WTC11 (cell line): ENCODE results near the gene CYP27A1. TPM values are rescaled to one million over a fixed set of nuclear protein-coding genes. Genes with fewer than 3 reads are reported as not detected.
"Not testable (repeated sequence)": the region's sequence is repeated elsewhere in the genome, so short reads cannot be mapped to it uniquely, and the experiment has no call there.

Experiments
- ATAC-seq: fragments of 200-7000 bp; cut with Tn5 transposase; 2 replicates; pipeline ENCODE4 v1.10.0; 2021; ENCODE audit warnings: mild to moderate bottlenecking, moderate library complexity
- CTCF ChIA-PET: fragments of 300-600 bp; sonication (Branson Sonifier 250); formaldehyde crosslinking; loops from one replicate; lab custom pipeline; 2021; ENCODE audit warnings: antibody characterized with exemption; lab: Charles Lee
- POLR2A ChIA-PET: fragments of 350-600 bp; sonication (Branson Sonifier 250); formaldehyde crosslinking; loops from one replicate; lab custom pipeline; 2021; ENCODE audit warnings: antibody characterized with exemption; lab: Charles Lee
- DNase-seq: peaks from one replicate; pipeline ENCODE4 v3.0.0; 2021; ENCODE audit warnings: low spot score
- H3K27ac Mint-ChIP-seq: 2 replicates; pipeline ENCODE4 v1.8.0; 2021; ENCODE audit warnings: mixed read lengths
- H3K27me3 Mint-ChIP-seq: 2 replicates; pipeline ENCODE4 v1.8.0; 2021; ENCODE audit warnings: low read depth, mild to moderate bottlenecking, moderate library complexity, mixed read lengths
- H3K36me3 Mint-ChIP-seq: 2 replicates; pipeline ENCODE4 v1.8.0; 2021; ENCODE audit warnings: mixed read lengths
- H3K4me1 Mint-ChIP-seq: 2 replicates; pipeline ENCODE4 v1.8.0; 2022; ENCODE audit warnings: mixed read lengths
- H3K4me3 Mint-ChIP-seq: 2 replicates; pipeline ENCODE4 v1.8.0; 2021; ENCODE audit warnings: mild to moderate bottlenecking, moderate library complexity, mixed read lengths
- H3K9me3 Mint-ChIP-seq: 2 replicates; pipeline ENCODE4 v1.8.0; 2021; ENCODE audit warnings: mixed read lengths
- ETV6 ChIP-seq: sonication (generic); formaldehyde crosslinking; IDR thresholded peaks from 2 replicates; pipeline ENCODE4 v1.8.1; 2022; ENCODE audit warnings: mild to moderate bottlenecking, missing genetic modification reagents
- GRHL2 ChIP-seq: fragments of 250-450 bp; sonication (Bioruptor Pico); IDR thresholded peaks from 2 replicates; pipeline ENCODE4 v1.8.0; 2022; ENCODE audit warnings: mild to moderate bottlenecking, moderate library complexity; ENCODE audit not compliant: insufficient replicate concordance, severe bottlenecking
- JAZF1 ChIP-seq: fragments of 250-450 bp; sonication (Bioruptor Pico); IDR thresholded peaks from 2 replicates; pipeline ENCODE4 v1.9.0; 2021; ENCODE audit warnings: moderate library complexity, mild to moderate bottlenecking, inconsistent platforms
- NFE2L1 ChIP-seq: sonication (generic); formaldehyde crosslinking; IDR thresholded peaks from 2 replicates; pipeline ENCODE4 v1.8.1; 2023; ENCODE audit warnings: missing genetic modification reagents
- NR1H2 ChIP-seq: sonication (generic); formaldehyde crosslinking; IDR thresholded peaks from 2 replicates; pipeline ENCODE4 v1.9.0; 2021; ENCODE audit warnings: mild to moderate bottlenecking, moderate library complexity, missing genetic modification reagents
- NR2C2 ChIP-seq: sonication (generic); formaldehyde crosslinking; IDR thresholded peaks from 2 replicates; pipeline ENCODE4 v1.8.0; 2022; ENCODE audit warnings: mild to moderate bottlenecking, missing genetic modification reagents
- TEAD4 ChIP-seq: sonication (generic); formaldehyde crosslinking; IDR thresholded peaks from 2 replicates; pipeline ENCODE4 v1.8.0; 2022; ENCODE audit warnings: mild to moderate bottlenecking, missing genetic modification reagents
- ZNF138 ChIP-seq: sonication (generic); formaldehyde crosslinking; conservative IDR thresholded peaks from 2 replicates; pipeline ENCODE4 v1.8.1; 2022; ENCODE audit warnings: mild to moderate bottlenecking, moderate library complexity, missing genetic modification reagents
- ZNF232 ChIP-seq: sonication (generic); formaldehyde crosslinking; IDR thresholded peaks from 2 replicates; pipeline ENCODE4 v1.8.0; 2022; ENCODE audit warnings: mild to moderate bottlenecking, missing genetic modification reagents
- ZNF263 ChIP-seq: sonication (generic); formaldehyde crosslinking; IDR thresholded peaks from 2 replicates; pipeline ENCODE4 v1.8.1; 2022; ENCODE audit warnings: low read depth, mild to moderate bottlenecking, moderate library complexity, missing genetic modification reagents
- total RNA-seq: library from RNA; stranded (reverse); gene quantifications from 3 replicates; pipeline ENCODE4 v1.2.3, GENCODE V29; 2021
- TF ChIP-seq, protein P1 (sequence below): sonication (generic); formaldehyde crosslinking; IDR thresholded peaks from 2 replicates; pipeline ENCODE4 v1.8.0; 2022; ENCODE audit warnings: mild to moderate bottlenecking, missing genetic modification reagents
- TF ChIP-seq, protein P2 (sequence below): sonication (generic); formaldehyde crosslinking; IDR thresholded peaks from 2 replicates; pipeline ENCODE4 v1.8.1; 2022; ENCODE audit warnings: mild to moderate bottlenecking, missing genetic modification reagents, moderate library complexity, borderline replicate concordance
- TF ChIP-seq, protein P3 (sequence below): sonication (generic); formaldehyde crosslinking; IDR thresholded peaks from 2 replicates; pipeline ENCODE4 v1.8.1; 2022; ENCODE audit warnings: mild to moderate bottlenecking, moderate library complexity, missing genetic modification reagents
- TF ChIP-seq, protein P4 (sequence below): sonication (generic); formaldehyde crosslinking; IDR thresholded peaks from 2 replicates; pipeline ENCODE4 v1.8.1; 2022; ENCODE audit warnings: low read depth, mild to moderate bottlenecking, moderate library complexity, missing genetic modification reagents, borderline replicate concordance
- TF ChIP-seq, protein P5 (sequence below): sonication (generic); formaldehyde crosslinking; IDR thresholded peaks from 2 replicates; pipeline ENCODE4 v1.8.1; 2023; ENCODE audit warnings: mild to moderate bottlenecking, missing genetic modification reagents, moderate library complexity
- TF ChIP-seq, protein P6 (sequence below): fragments of 250-450 bp; sonication (Bioruptor Pico); IDR thresholded peaks from 2 replicates; pipeline ENCODE4 v1.8.0; 2021; ENCODE audit warnings: mild to moderate bottlenecking
- TF ChIP-seq, protein P7 (sequence below): sonication (generic); formaldehyde crosslinking; IDR thresholded peaks from 2 replicates; pipeline ENCODE4 v1.8.1; 2022; ENCODE audit warnings: missing genetic modification reagents, borderline replicate concordance
- TF ChIP-seq, protein P8 (sequence below): fragments of 250-450 bp; sonication (Bioruptor Pico); IDR thresholded peaks from 2 replicates; pipeline ENCODE4 v1.9.0; 2021; ENCODE audit warnings: mild to moderate bottlenecking
- TF ChIP-seq, protein P9 (sequence below): sonication (generic); formaldehyde crosslinking; IDR thresholded peaks from 2 replicates; pipeline ENCODE4 v1.8.1; 2023; ENCODE audit warnings: mild to moderate bottlenecking, missing genetic modification reagents

Gene CYP27A1
- total RNA-seq, 1 experiment from 2014 or later: 5.6 TPM

DNA sequence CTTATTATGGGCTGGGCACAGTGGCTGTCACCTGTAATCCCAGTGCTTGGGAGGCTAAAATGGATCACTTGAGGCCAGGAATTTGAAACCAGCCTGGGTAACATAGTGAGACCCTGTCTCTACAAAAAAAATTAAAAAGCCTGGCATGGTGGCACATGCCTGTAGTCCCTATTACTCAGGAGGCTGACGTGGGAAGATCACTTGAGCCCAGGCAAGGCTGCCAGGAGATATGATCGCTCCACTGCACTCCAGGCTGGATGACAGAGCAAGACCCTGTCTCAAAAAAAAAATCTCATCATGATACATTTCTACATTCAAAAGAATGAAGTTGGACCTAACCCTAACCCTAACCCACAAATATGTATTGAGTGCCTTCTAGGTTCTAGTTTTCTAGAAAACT is 20.2 kb upstream of the CYP27A1 start:
- DNase-seq (no peak), ATAC-seq (no peak)
- no peaks in the 10 kb centered on the region for H3K27me3 Mint-ChIP-seq
- no peaks in the 10 kb centered on the region; the same call in 1 of the 2 replicates for H3K36me3 Mint-ChIP-seq
- H3K4me1 Mint-ChIP-seq: no peaks in the 10 kb centered on the region
- H3K27ac Mint-ChIP-seq: no peak overlapping the region
- POLR2A ChIA-PET: no interaction called here
- no peaks in the 10 kb centered on the region for H3K9me3 Mint-ChIP-seq
- TF ChIP-seq, protein P1, sequence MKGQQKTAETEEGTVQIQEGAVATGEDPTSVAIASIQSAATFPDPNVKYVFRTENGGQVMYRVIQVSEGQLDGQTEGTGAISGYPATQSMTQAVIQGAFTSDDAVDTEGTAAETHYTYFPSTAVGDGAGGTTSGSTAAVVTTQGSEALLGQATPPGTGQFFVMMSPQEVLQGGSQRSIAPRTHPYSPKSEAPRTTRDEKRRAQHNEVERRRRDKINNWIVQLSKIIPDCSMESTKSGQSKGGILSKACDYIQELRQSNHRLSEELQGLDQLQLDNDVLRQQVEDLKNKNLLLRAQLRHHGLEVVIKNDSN: no peak
- TF ChIP-seq, protein P2, sequence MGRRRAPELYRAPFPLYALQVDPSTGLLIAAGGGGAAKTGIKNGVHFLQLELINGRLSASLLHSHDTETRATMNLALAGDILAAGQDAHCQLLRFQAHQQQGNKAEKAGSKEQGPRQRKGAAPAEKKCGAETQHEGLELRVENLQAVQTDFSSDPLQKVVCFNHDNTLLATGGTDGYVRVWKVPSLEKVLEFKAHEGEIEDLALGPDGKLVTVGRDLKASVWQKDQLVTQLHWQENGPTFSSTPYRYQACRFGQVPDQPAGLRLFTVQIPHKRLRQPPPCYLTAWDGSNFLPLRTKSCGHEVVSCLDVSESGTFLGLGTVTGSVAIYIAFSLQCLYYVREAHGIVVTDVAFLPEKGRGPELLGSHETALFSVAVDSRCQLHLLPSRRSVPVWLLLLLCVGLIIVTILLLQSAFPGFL (CRISPR knock-in tag): no peak
- no peak for TF ChIP-seq NR1H2 (CRISPR knock-in tag)
- no peak for TF ChIP-seq GRHL2 (CRISPR knock-in tag)
- TF ChIP-seq, protein P3, sequence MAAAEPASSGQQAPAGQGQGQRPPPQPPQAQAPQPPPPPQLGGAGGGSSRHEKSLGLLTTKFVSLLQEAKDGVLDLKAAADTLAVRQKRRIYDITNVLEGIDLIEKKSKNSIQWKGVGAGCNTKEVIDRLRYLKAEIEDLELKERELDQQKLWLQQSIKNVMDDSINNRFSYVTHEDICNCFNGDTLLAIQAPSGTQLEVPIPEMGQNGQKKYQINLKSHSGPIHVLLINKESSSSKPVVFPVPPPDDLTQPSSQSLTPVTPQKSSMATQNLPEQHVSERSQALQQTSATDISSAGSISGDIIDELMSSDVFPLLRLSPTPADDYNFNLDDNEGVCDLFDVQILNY (CRISPR knock-in tag): no peak
- TF ChIP-seq, protein P4, sequence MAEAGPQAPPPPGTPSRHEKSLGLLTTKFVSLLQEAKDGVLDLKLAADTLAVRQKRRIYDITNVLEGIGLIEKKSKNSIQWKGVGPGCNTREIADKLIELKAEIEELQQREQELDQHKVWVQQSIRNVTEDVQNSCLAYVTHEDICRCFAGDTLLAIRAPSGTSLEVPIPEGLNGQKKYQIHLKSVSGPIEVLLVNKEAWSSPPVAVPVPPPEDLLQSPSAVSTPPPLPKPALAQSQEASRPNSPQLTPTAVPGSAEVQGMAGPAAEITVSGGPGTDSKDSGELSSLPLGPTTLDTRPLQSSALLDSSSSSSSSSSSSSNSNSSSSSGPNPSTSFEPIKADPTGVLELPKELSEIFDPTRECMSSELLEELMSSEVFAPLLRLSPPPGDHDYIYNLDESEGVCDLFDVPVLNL: no peak
- TF ChIP-seq NFE2L1 (CRISPR knock-in tag): no peak
- TF ChIP-seq, protein P5, sequence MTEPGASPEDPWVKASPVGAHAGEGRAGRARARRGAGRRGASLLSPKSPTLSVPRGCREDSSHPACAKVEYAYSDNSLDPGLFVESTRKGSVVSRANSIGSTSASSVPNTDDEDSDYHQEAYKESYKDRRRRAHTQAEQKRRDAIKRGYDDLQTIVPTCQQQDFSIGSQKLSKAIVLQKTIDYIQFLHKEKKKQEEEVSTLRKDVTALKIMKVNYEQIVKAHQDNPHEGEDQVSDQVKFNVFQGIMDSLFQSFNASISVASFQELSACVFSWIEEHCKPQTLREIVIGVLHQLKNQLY (CRISPR knock-in tag): no peak
- no peak for TF ChIP-seq TEAD4 (CRISPR knock-in tag)
- TF ChIP-seq ZNF232 (CRISPR knock-in tag): no peak
- TF ChIP-seq, protein P6, sequence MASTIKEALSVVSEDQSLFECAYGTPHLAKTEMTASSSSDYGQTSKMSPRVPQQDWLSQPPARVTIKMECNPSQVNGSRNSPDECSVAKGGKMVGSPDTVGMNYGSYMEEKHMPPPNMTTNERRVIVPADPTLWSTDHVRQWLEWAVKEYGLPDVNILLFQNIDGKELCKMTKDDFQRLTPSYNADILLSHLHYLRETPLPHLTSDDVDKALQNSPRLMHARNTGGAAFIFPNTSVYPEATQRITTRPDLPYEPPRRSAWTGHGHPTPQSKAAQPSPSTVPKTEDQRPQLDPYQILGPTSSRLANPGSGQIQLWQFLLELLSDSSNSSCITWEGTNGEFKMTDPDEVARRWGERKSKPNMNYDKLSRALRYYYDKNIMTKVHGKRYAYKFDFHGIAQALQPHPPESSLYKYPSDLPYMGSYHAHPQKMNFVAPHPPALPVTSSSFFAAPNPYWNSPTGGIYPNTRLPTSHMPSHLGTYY: no peak
- no peak for TF ChIP-seq ETV6 (CRISPR knock-in tag)
- TF ChIP-seq, protein P7, sequence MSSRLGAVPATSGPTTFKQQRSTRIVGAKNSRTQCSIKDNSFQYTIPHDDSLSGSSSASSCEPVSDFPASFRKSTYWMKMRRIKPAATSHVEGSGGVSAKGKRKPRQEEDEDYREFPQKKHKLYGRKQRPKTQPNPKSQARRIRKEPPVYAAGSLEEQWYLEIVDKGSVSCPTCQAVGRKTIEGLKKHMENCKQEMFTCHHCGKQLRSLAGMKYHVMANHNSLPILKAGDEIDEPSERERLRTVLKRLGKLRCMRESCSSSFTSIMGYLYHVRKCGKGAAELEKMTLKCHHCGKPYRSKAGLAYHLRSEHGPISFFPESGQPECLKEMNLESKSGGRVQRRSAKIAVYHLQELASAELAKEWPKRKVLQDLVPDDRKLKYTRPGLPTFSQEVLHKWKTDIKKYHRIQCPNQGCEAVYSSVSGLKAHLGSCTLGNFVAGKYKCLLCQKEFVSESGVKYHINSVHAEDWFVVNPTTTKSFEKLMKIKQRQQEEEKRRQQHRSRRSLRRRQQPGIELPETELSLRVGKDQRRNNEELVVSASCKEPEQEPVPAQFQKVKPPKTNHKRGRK: no peak
- TF ChIP-seq ZNF138 (CRISPR knock-in tag): no peak
- TF ChIP-seq, protein P8, sequence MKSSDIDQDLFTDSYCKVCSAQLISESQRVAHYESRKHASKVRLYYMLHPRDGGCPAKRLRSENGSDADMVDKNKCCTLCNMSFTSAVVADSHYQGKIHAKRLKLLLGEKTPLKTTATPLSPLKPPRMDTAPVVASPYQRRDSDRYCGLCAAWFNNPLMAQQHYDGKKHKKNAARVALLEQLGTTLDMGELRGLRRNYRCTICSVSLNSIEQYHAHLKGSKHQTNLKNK (CRISPR knock-in tag): no peak
- TF ChIP-seq JAZF1 (CRISPR knock-in tag): no peak
- TF ChIP-seq ZNF263: no peak
- no peak for TF ChIP-seq NR2C2
- TF ChIP-seq, protein P9, sequence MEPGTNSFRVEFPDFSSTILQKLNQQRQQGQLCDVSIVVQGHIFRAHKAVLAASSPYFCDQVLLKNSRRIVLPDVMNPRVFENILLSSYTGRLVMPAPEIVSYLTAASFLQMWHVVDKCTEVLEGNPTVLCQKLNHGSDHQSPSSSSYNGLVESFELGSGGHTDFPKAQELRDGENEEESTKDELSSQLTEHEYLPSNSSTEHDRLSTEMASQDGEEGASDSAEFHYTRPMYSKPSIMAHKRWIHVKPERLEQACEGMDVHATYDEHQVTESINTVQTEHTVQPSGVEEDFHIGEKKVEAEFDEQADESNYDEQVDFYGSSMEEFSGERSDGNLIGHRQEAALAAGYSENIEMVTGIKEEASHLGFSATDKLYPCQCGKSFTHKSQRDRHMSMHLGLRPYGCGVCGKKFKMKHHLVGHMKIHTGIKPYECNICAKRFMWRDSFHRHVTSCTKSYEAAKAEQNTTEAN: no peak
- TF ChIP-seq, all 79 proteins: peak for 0
- H3K4me3 Mint-ChIP-seq: no peak overlapping the region
- CTCF ChIA-PET: no interaction called here

DNA sequence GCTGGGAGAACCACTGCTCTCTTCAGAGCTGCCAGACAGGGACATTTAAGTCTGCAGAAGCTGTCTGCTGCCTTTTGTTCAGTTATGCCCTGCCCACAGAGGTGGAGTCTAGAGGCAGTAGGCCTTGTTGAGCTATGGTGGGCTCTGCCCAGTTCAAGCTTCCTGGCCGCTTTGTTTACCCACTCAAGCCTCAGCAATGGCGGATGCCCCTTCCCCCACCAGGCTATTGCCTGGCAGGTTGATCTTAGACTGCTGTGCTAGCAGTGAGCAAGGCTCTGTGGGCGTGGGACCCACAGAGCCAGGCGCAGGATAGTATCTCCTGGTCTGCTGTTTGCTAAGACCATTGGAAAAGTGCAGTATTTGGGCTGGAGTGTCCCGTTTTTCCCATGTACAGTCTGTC is 9.2 kb upstream of the CYP27A1 start:
- ATAC-seq, CTCF ChIA-PET, POLR2A ChIA-PET, DNase-seq, H3K36me3 Mint-ChIP-seq, H3K27ac Mint-ChIP-seq, H3K4me3 Mint-ChIP-seq, H3K4me1 Mint-ChIP-seq: not testable (repeated sequence)
- peaks cover 25% of the 10 kb centered on the region for H3K9me3 Mint-ChIP-seq
- H3K27me3 Mint-ChIP-seq: peaks cover 22% of the 10 kb centered on the region
